OCI-M1 (cell line): Measurements from ENCODE around the gene ZNF638.

Experiments used
- DNase-seq: peaks from one replicate; lab custom pipeline; 2025; lab: John Stamatoyannopoulos, UW

The ZNF638 gene

GRCh38 chr2:71336802-71337201, 5.2 kb downstream of the ZNF638 start:
- peak; percentile 4 for DNase-seq

DNA sequence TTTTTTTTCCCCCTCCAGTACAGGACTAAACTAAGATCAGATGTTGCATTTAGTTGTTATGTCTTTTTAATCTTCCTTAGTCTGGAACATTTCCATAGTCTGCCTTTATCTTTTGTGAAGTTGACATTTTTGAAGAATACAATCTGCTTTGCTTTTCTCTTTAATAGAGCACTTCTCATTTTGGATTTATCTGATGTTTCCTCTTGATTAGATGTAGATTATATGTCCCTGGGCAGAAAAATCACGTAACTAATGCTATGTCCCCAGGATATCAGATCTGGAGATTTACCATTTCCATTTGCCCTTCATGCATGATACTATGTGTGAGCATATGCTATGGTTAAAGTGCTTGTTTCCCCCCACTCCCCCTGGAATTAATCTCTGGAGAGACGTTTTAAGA, 6.2 kb downstream of the ZNF638 start:
- DNase-seq, result no peak

- DNase-seq, result no peak
These were observed 8.1 kb downstream of the ZNF638 start for GRCh38 chr2:71339685-71340084.

DNA sequence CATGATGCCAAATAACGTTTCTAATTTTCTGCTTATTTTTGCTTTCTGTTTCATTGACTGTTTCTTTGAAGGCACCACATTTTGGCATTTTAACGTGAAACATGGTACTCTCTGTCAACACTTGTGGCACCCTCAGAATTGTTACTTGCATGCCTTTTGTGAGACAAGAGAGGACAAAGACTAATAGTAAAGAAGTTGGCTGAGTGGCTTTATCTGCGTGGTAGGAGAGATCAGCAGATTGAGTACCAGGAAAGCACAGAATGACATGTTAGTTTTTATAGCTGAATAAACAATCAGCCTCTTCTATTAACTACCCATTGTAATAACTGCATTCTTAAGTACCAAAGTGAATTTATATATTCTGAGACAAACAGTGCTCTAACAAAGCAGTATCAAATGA, 8.6 kb downstream of the ZNF638 start:
- DNase-seq, result peak; percentile 4

- DNase-seq, result no peak
These were observed 10.1 kb downstream of the ZNF638 start for GRCh38 chr2:71341645-71342044.

DNA sequence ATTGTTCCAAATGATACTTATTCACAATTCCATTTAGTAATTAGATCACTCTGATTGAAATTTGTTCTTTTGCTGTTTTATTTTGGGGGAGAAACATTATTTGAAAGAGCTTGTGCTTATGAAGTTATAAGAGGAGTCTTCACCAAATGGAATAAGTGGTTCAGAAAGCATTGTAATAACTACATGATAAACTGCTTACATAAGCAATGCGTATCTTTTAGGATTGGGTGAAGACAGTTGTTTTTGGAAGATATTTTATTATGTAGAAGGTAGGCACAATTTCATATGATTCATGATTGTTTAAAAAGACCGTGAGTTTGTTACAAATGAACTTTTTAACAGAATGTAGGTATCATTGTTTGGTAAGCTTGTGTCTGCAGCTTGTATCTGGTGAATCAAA, 14.5 kb downstream of the ZNF638 start:
- no peak for DNase-seq

DNA sequence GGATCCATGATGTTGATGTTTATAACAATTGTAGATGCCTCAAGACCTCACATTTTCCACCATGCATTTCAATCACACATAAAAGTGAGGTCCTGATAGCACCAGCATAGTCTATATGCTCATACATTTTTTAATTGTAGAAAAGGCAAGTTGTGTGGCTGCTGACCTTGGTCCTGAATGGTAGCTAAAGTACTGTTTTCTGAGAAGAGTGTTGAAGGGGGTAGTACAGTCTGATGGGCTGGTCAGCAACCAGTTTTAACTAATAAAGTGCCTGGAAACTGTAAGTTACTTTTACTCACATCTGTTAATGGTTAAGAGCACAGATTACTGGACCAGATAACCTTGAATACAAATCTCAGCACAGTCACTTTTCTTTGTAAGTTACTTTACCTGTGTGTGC, 15.9 kb downstream of the ZNF638 start:
- DNase-seq, result peak; percentile 19

GRCh38 chr2:71348302-71348701, 16.7 kb downstream of the ZNF638 start:
- DNase-seq, result peak; percentile 6

- DNase-seq, result no peak
These were observed 21.7 kb downstream of the ZNF638 start for GRCh38 chr2:71353248-71353647.

DNA sequence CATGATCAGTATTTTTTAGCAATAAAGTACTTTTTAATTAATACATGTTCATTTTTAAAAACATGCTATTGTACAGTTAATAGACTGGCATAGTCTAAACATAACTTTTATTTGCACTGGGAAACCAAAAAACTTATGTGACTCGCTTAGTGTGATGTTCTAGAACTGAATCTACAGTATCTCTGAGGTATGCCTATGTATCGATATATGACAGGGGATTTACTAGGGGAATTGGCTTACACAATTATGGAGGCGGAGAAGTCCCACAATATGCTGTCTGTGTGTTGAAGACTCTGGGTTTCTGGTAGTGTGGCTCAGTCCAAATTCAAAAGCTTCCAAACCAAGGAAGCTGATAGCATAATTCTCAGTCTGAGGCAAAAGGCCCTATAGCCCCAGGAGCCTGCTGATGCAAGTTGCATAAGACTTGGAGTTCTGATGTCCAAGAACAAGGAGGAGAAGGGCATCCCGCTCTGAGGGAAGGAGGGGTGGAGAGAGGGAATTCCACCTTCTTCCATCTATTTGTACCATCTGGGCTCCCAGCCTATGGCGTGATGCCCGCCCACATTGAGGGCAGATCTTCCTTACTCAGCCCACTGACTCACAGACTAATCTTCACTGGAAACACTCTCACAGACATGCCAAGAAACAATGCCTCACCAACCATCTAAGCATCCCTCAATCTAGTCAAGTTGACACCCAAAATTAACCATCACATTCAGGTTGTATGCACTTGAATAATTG, 27.5 kb downstream of the ZNF638 start:
- DNase-seq, result no peak

DNA sequence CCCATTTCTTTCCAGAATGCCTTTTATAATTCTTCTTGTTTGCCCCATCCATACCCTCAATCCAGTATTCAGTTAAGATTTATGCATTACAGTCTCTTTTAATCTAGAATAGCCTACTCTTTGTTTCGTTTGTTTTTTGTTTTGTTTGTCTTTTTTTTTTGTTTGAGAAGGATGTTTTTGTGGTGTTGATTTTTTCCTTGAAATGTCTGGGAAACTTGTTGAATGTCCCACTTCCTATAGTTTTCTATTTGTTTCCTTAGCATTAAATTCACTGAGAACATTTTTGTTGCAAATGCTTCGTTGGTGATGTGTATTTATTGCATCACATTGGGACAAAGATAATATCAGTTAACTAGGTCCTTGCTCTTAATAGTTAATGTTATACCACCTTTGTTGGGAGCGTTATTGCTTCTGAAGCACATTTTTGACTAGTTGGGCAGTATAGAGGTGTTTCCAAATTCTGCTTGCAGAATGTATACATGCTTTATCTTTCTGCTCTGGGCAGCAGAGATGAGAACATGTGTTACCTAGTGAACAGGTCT, 28.9 kb downstream of the ZNF638 start:
- DNase-seq, result no peak

DNA sequence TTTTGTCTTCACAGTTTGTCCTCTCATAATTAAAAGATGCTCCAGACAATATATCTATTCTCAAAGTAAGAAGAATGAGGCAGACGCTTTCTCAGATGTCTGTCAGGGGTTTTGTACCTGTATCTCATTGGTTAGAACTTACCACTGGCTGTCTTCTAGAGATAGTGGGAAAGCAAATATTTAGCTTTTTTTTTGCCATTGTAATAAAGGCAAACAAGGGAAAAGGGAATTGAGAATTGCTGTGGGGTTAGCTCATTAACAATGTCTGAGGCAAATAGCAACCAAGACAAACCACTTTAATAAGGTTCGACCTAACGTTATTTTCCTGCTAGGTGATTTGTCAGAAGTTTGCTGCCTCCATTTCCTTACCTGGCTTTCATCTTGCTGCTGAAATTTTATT, 30.0 kb downstream of the ZNF638 start:
- DNase-seq, result no peak

GRCh38 chr2:71362447-71362846, 30.9 kb downstream of the ZNF638 start:
- DNase-seq, result no peak

GRCh38 chr2:71370015-71370414, 38.4 kb downstream of the ZNF638 start:
- no peak for DNase-seq

GRCh38 chr2:71372042-71372441, 40.5 kb downstream of the ZNF638 start:
- no peak for DNase-seq

GRCh38 chr2:71379086-71379485, 47.5 kb downstream of the ZNF638 start:
- DNase-seq, result peak; percentile 49

DNA sequence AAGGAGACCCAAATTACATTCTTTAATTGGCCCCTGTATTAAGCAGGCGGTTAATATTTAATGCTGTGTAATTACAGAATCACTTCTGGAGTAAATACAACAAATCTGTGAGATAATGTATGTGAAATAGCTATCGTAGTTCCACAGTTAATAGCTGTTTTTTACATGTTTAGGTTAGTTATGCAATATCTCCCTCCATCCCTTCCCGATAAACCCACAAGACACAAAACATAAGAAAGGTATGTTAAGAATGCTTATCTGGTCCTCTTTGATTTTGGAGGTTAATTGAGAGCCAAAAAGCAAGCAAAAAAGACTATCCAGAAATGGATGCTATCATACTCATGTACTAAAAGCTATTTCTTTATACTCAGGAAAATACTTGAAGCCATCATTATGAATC, 49.1 kb downstream of the ZNF638 start:
- DNase-seq, result no peak

DNA sequence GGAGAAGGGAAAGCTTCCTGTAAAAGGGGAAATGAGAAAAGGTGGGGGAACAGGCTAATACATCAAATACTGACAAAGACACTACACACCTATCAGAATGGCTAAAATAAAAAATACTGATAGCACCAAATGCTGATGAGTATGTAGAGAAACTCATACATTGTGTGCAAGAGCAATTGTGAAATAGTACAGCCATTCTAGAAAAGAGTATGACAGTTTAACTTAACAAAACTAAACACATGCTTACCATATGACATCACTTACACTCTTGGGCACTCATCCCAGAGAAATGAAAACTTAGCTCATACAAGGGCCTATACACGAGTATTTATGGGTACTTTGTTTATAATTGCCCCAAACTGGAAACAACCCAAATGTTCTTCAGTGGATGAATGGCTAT, 53.4 kb downstream of the ZNF638 start:
- no peak for DNase-seq

- no peak for DNase-seq
These were observed 56.6 kb downstream of the ZNF638 start for GRCh38 chr2:71388214-71388613.

DNA sequence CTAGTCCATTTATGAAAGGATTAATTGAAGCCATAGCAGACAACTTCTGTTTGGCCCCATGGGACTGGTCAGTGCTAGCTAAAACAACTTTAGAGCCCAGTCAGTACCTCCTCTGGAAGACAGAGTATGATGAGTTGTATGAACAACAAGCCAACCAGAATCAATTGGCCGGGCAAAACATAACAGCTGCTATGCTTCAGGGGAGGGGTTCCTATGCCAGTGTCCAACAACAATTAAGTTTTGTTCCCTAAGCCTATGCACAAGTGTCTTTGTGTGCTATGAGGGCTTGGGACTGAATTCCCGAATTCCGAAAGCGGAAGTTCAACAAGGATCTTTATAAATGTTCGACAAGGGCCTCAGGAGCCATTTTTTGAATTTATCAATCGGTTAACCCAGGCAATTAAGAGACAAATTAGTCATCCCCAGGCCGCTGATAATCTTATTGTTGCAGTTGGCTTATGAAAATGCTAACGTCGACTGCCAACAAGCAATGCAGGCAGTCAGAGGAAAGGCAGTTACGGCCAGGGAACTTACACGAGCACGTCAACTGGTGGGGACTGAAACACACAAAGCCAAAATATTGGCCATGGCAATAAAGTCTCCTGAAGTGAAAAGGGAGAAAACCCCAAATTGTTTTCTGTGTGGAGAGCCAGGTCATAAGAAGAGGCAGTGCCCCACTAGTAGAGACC, 57.9 kb downstream of the ZNF638 start:
- no peak for DNase-seq

DNA sequence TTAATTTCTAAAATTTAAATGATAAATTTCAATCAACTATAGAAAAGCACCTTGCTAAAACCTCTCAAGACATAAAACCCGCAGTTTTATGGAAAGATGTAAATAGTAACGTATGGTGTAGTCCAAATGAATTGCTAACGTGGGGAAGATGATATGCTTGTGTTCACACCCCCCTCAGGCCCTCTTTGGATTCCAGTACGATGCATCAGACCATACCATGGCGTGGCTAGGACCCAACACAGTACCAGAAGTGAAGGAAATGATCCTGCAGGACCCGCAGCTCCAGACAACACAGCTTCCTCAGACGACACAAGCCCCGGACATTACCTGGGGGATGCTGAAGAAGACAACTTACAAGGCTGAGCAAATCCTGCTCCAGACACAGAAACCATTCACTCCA, 61.6 kb downstream of the ZNF638 start:
- DNase-seq, result no peak

DNA sequence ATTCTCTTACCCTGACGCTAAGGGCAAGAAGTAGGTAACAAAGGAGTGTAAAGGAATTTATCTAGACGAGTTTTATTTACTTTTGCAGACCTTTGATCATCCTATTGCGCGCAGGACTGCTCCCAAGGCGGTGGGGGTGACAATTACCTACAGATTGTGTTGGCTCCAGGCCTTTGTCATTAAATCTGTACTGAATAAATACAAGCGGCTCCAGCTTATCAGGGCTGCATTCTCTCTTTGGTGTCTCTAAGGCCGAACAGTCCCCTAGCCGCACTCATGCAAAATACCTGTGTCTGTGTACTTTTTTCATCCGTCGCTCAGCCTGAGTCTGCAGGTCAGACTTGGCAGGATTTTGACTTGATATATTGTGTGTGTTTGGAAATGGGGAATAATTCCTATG, 63.9 kb downstream of the ZNF638 start:
- no peak for DNase-seq

DNA sequence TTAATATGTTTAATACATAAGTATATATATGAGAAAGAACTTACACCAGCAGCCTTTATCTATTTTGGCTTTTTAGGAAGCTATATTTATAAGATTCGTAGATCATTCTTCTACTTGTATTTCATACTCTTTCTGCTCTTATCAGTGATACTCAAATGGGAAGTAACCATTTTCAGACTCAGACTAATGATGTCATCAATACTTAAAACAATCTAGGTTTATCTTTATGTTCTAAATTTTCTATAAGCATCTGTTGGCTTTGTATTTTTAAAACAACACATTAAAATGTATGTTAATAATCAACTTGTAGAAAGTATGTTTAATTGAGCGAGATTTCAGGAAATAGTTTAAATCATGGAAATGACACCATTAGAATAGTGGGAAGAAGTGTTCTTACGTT, 70.8 kb downstream of the ZNF638 start:
- no peak for DNase-seq

DNA sequence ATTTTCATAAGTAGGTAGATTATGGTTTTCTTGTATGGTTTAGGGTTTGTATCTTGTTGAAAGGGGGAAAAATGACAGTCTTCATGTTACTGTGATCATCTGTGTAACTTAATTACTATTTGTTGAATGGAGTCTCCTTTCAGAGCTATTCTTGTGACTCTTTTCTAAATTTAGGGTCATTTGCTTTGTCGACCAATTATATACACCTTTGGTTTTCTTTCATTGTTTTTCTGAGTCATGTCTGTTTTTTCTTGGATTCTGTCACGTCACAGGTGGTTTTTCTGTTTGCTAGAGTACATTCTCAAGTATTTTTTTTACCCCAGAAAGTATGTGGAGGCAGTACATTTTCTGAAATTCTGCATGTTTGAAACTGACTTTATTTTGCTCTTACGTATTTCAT, 78.0 kb downstream of the ZNF638 start:
- no peak for DNase-seq
